GM18951 (cell line): ENCODE measurements around the gene ALDH9A1.
"Not testable (repeated sequence)": the region's sequence is repeated elsewhere in the genome, so short reads cannot be mapped to it uniquely, and the experiment has no call there.

Experiments
- POLR2A ChIP-seq: IDR thresholded peaks from 4 replicates; pipeline ENCODE4 v1.6.1; 2011; ENCODE audit warnings: mild to moderate bottlenecking; ENCODE audit not compliant: insufficient read length, insufficient read depth; ENCODE audit errors: extremely low read depth
- in situ Hi-C: fragments of 300-500 bp; cut with MboI; formaldehyde crosslinking; loops from one replicate; pipeline ENCODE4 v1.12.0; 2022; ENCODE audit warnings: low sequenced_read_pairs, mixed read lengths, inconsistent platforms; ENCODE audit not compliant: unreplicated experiment

Gene ALDH9A1

DNA sequence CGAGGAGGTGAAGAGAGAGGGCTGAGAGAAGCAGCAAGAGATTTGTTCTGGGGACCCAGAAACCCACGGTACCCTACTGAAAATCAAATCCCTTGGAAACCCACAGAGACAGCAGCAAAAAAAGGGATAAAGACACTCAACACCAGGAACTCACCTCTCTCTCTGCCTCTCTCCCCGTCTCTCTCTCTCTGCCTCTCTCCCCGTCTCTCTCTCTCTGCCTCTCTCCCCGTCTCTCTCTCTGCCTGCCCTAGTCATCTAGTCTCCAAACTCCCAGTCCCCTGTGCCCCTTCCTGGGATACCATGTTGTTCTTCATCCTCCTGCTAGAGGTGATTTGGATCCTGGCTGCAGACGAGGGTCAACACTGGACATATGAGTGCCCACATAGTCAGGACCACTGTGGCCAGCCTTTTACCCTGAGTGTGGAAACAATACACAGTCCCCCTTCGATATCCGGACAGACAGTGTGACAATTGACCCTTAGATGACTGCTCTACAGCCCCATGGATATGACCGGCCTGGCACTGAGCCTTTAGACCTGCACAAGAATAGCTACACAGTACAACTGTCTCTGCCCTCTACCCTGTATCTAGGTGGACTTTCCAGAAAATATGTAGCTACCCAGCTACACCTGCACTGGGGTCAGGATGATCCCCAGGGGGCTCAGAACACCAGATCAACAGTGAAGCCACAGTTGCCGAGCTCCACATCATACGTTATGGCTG lies 9.8 kb upstream of the ALDH9A1 start:
- TF ChIP-seq POLR2A: no peak
- in situ Hi-C loops: no loop called here

DNA sequence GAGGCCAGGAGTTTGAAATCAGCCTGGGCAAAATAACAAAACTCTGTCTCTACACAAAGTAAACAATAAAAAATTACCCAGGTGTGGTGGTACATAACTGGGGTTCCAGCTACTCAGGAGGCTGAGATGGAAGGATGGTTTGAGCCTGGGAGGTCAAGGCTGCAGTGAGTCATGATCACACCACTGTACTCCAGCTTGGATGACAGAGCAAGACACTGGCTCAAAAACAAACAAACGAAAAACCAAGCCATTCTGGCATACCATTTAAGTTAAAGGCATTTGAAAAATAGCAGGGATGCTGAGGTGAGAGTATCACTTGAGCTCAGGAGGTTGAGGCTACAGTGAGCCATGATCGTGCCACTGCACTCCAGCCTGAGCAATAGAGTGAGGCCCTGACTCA lies 5.3 kb upstream of the ALDH9A1 start:
- in situ Hi-C loops: no loop called here
- TF ChIP-seq POLR2A: no peak

DNA sequence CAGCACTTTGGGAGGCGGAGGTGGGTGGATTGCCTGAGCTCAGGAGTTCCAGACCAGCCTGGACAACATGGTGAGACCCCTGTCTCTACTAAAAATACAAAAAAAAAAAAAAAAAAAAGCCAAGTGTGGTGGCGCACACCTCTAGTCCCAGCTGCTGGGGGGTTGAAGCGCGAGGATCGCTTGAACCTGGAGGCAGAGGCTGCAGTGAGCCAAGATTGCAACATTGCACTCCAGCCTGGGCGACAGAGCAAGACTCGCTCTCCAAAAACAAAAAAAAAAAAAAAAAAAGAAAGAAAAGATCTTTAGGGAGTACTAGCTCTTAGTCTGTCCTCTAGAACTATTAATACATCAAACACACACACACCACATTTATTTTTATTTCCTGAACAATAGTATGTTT lies 3.6 kb upstream of the ALDH9A1 start:
- in situ Hi-C loops: not testable (repeated sequence)

DNA sequence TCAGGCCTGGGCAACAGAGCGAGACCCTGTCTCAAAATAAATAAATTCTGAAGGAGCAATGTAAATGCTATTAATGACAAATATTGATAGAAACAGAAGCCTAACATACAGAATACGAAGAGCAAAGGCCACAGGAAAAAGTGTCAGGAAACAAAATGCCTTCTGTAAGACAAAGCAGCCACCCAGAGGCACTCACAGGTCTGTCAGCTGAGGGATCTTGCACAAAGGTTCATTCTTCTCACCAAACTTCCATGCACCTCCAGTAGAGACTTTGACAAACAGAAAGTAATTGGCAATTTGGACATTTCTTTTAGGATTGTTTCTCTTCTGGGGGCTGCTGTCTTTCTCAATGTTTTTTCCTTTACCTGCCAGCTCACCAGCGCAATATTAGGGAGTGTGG lies 1.2 kb upstream of the ALDH9A1 start:
- in situ Hi-C loops: no loop called here
- no peak for TF ChIP-seq POLR2A

DNA sequence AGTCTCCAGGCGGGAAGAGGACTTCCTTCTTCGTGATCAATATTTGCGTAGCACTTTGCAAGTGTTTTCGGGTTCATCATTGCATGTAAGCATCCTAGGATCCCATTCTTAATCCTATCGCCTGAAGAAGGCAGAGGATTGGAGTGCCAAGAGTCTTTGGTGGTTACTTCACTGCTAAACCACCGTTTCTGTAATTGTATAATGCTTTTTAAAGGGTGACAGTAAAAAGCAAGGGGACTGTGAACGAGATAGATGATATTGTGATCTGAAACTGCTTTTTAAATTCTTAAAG lies 345 bp upstream of the ALDH9A1 start:
- in situ Hi-C loops: no loop called here
- no peak for TF ChIP-seq POLR2A

DNA sequence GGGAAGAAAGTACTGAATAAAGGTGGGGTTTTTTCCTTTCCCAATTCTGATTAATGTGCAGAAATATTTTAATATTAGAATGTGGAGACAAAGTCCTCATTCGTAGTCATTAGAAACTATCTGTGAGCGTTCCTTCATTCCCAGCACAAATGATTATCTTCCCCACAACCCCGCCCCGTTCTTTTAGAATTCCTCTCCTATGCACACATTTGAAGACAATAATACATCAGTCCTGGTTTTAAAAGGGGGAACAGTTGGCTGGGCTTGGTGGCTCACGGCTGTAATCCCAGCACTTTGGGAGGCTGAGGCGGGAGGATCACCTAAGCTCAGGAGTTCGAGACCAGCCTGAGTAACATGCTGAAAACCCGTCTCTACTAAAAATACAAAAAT lies 876 bp downstream of the ALDH9A1 start:
- no peak for TF ChIP-seq POLR2A
- in situ Hi-C loops: no loop called here

DNA sequence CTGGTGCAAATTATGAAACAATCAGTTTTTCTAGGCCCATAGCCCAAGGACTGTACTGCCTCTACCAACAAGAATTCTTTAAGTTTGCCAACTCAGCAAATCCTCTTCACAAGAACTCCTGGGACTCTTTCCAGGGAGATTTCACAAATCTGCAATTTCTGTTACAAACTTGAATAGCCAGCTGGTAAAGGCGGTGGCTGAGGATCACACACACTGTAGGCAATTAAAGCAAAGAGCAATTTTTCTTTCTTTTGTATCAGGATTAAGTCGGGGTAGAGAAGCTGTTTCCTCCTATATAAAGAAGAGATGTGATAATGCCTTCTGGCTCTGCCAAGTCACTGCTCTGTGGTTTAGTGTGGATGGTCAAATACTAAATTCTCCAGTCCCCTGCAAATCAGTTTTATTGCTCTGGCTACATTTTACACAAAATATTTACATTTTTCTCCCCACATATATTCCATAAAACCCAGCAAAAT lies 1.7 kb downstream of the ALDH9A1 start:
- no peak for TF ChIP-seq POLR2A
- in situ Hi-C loops: no loop called here

DNA sequence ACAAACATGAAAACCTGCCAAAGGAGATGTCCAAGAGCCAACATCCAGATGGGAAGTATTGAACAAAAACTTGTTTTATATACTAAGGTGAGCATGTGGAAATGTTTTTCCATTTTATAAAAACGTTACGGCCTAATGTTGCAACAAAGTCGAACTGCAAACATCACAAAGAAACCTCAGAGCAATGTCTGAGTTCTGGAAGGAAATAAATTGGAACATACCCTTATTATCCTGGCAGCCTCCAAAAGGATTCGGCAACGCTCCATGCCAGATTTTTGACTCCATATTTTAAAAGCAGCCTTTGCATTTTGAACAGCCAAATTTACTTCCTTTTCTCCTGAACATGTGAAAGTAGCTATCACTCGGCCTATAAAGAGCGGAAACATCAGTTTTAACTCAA lies 3.3 kb downstream of the ALDH9A1 start:
- in situ Hi-C loops: no loop called here

DNA sequence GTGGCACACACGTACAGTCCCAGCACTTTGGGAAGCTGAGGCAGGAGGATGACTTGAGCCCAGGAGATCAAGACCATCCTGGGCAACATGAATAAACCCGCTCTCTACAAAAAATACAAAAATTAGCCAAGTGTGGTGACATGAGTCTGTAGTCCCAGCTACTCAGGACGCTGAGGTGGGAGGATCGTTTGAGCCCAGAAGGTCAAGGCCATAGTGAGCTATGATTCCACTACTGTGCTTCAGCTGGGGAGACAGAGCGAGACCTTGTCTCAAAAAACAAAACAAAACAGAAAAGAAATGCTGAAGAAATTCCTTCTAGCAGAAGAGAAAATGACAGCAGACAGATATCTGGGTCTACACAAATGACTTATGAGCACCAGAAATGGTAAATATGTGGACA lies 10.3 kb downstream of the ALDH9A1 start:
- in situ Hi-C loops: no loop called here
- TF ChIP-seq POLR2A: no peak

More for the DNA sequence above, 3.3 kb downstream of the ALDH9A1 start:
- no peak for TF ChIP-seq POLR2A

DNA sequence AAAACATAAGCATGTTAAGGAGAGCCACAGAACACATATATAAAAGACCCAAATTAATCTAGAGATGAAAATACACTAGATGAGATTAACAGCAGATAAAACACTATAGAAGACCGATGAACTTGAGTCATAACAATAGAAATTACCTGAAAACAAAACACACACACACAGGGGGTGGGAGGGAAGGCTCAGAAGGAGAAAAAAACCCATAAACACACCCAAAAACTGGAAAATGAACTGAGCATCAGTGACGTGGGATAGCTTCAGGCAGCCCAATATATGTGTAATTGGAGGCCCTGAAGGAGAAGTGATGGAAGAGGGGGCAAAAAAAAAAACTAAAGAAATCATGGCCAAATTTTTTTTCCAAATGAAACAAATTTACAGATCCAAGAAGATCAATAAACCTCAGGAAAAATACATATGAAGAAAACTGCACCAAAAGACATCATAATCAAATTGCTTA lies 11.4 kb downstream of the ALDH9A1 start:
- TF ChIP-seq POLR2A: no peak
- in situ Hi-C loops: no loop called here

DNA sequence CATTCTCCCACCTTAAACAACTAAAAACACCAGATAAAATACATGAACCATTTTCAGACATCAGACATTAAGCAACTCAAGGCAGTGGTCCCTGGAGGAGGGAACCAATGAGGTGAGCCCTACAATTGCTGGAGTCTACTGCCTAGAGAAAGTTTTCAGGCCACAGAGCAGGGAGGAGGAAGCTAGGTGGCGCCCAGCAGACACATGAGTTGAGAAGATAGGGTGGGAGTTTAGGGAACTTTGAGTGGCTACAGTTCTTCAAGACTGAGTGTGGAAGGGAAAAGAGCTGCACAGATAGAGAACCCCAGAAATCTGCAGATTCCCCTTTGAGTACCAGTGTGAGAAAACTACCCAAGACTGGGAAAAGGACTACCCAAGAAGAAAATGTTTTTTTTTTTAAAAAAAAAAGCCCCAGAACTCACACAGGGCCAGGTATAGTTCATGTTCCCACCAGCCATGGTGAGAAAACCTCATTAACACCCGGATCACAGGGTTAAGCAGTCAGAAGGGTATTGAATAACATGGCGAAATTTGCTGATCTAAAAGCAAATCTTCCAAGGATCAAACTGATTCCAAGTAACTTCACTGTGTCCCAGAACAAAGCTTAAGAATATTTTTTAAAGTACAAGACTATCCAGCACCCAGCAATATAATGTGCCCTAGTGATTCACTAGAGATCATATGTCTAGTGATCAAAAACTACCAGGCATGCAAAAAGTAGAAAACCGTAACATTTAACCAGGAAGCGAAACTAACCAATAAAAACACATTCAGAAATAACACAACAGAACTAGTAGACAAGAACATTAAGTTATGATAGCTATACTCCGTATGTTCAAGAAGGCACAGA lies 12.0 kb downstream of the ALDH9A1 start:
- in situ Hi-C loops: no loop called here
- no peak for TF ChIP-seq POLR2A

DNA sequence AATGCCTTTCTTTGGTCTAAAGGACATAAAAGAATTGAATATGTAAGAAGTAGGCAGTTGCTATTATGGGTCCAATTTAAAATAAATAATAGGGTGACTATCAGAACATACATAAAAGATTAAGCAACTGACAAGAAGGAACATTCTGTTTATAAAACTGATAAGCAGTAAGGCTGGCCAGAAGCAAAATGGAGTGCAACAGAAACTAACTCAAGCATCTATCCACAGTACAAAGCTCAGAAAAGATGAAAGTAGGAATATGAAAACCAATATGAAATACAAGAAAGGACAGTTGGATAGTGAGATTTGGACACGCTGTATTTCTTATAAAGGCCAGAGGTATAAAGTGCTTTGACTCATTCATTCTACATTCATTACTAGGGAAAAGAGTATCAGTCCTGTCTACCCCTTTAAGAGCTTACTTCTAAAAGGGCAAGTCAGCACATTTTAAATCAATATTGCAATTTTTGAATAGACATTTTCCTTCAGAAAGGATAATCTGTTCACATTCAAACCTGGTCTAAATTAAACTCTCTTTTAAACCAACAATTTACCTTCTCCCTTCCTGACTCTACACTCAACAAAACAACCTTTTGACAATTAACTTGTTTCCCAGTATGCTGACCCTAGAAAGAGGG lies 14.4 kb downstream of the ALDH9A1 start:
- in situ Hi-C loops: no loop called here
- no peak for TF ChIP-seq POLR2A

DNA sequence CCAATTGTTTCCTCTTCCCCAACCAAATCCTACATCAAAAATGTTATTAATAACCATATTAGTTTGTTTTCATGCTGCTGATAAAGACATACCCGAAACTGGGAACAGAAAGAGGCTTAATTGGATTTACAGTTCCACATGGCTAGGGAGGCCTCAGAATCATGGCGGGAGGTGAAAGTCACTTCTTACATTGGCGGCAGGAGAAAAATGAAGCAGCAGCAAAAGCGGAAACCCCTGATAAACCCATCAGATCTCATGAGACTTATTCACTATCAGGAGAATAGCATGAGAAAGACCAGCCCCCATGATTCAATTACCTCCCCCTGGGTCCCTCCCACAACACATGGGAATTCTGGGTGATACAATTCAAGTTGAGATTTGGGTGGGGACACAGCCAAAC lies 17.6 kb downstream of the ALDH9A1 start:
- in situ Hi-C loops: not testable (repeated sequence)

DNA sequence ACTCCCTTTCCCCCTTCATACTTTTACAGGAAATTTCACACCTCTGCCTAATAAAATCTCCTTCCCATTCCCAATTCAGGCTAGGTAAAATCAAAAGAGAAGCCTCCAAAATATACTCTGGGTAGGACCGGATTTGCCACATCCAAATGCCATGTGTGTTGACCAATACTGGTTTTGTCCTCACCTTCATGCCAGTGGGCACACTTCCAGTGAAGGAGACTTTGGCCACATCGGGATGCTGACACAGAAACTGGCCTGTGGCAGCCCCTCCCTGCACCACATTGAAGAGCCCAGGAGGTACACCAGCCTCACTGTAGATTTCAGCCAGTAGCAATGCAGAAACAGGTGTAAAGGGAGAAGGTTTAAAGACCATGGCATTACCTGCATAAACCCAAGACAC lies 18.1 kb downstream of the ALDH9A1 start:
- in situ Hi-C loops: no loop called here
- TF ChIP-seq POLR2A: no peak
